Measurements from ENCODE around the gene LRP1B.

LRP1B gene

DNA sequence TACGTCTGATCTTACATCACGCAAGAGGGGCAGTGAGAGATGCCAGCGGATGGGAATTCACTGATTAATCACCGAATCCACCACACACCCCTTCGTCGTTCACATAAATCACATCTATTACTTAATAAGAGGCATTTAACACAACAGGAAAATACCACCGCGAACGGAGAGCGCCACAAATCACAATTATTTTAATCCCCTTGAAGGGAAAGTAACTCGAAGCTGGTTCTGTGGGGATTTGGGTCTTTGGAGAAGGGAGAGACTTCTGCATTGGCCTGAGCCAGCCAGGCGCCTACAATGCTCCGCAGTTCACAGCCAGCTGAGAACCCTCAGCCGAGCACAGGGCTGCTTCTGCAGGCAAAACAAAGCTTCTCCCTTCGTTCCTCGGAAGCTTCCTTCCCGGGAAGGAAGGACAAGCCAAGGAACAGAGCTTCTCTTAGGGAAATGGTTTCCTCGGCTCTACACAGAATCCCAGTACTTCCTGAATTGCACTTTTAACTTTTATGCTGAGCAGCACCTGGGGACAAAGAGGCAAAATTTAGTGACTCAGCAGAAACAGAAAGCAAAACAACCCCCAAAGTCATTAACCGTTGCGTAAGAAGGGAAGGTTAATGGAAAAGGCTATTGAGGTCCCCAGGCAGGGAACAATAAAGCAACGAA is at the start of gene LRP1B:
Gene LRP1B (minus strand): TSS at position 7 of the 660 bp plus-strand sequence. CDS start 287 bp downstream, outside the sequence.
- in situ Hi-C loops (cut with MboI; ENCODE audit: low sequenced_read_pairs) = no loop called here

DNA sequence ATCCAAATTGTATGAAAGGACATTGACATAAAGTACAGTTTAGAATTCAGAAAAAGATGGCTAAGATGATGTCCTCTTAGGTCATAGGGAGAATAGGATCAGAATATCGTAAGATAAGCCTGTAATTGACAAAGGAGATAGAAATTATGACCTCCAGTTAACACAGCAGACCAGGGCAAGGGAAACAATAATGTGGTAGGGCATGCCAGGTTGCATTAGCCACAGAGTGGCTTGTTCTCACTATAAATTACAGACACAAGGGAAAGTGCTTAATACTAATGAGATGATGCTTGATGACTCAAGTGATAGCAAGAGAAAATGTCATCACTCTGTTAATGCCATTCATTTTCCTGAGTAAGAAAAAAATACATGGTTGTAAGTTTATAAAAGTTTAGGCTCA is 48.9 kb upstream of the LRP1B start:
- in situ Hi-C loops (cut with MboI; ENCODE audit: low sequenced_read_pairs) = no loop called here

DNA sequence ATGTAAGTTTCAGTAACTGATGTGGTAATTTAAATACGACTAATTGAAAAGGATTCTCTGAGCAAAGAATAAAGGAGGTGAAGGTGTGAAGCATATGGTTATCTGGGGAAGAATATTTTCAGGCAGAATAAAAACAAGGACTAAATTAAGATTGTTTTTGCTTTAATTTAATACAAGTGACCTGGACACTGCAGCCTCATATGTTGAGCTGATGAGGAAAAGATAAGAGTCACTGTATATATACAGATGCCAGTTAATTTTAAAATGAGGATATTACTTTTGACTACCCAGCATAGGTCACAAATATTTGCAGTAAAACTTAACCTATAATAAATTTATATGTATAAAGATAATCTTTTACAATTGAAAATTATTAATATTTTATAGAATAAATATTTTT is 47.8 kb upstream of the LRP1B start:
- in situ Hi-C loops (cut with MboI; ENCODE audit: low sequenced_read_pairs) = no loop called here

DNA sequence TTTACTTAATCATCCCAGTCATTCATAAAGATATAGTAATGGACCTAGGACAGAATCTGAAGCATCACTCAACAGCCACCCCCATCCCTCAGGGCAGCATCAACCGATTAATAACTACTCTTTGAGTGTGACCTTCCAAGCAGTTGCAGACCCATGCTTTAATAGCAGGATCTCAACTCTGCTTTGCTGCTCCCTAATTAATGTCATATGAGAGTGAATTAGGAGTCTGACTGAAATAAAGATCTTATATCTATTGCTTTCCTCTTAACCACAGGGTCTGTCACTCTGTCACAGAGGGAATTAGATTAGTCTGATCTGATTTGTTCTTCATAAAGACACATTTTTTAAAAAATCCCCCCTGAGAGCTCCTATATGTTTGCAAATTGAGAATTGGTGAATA is 46.1 kb upstream of the LRP1B start:
- in situ Hi-C loops (cut with MboI; ENCODE audit: low sequenced_read_pairs) = no loop called here

DNA sequence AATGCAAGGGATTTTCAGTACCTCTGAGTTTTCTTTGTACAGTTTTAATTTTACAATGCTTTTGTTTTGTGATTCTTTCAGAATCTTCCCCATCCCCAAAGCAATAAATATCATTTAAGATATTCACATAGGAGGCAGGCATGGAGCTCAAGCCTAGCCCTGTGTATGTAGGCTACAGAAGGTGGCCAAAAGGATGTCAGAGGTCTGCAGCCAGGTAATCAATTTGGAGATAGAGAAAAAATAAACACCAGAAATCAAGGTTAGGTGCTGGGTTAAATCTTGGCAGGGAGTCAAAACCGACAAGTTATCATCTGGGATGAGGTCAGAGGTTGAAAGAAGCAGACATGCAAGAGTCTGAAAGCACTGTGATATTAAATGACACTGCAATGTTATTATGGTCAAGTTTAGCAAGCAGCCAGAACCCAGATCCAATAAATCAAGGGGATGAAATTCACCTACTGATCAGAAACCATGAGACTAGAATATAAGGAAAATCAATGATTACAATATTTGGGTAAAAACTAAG is 45.1 kb upstream of the LRP1B start:
- in situ Hi-C loops (cut with MboI; ENCODE audit: low sequenced_read_pairs) = no loop called here

DNA sequence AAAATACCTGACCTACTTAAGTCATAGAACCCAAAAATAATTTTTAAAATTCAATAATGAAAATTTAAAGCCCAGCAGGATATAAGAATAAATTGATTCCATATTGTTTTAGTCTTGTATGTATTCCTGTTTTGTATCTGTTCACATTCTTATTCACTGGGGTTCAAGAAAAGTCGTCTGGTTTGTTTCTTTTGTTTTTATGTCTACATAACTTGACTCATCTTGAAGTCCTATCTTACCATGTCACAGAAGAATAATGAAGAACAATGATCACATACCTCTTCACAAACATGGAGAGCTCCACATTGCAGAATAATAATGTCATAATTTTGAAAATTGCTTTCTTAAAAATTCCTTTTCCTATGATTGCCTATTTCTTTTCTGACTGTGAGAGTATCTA is 43.4 kb upstream of the LRP1B start:
- in situ Hi-C loops (cut with MboI; ENCODE audit: low sequenced_read_pairs) = no loop called here

DNA sequence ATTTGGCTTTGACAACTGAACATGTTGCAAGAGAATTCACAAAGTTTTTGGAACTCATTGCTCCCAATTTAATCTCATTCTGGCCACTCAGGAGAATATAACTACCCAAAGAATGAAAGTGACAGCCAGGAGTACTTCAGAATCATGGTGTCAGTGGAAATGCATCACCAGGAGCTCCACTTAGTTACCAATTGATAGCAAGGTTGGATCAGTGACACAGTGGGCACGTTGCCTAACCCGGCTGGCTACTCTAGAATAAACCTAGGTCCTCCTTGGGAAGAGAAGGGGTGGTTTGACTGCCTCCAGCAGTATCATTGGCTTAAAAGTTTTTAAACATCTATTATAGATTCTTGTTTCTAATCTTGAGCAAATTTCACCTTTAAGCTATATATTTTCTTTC is 40.0 kb upstream of the LRP1B start:
- in situ Hi-C loops (cut with MboI; ENCODE audit: low sequenced_read_pairs) = no loop called here

DNA sequence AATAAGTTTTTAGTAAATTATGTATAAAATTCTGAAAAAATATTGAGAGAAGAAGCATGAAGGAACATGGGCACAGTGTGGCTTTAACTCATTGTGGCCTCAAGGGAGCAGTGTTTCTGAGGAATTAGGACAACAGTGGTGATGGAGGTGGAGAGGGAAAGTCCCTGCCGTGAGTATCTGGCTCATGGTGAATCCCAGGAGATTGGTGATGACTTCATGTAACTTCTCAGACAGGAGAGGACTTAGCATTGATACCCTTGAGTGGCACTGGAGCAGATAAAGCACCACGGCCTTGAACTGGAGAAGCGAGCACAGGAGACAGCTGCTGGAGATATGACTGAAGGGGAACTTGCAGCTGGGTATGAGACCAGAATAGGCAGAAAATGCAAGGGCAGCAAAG is 35.0 kb upstream of the LRP1B start:
- in situ Hi-C loops (cut with MboI; ENCODE audit: low sequenced_read_pairs) = no loop called here

DNA sequence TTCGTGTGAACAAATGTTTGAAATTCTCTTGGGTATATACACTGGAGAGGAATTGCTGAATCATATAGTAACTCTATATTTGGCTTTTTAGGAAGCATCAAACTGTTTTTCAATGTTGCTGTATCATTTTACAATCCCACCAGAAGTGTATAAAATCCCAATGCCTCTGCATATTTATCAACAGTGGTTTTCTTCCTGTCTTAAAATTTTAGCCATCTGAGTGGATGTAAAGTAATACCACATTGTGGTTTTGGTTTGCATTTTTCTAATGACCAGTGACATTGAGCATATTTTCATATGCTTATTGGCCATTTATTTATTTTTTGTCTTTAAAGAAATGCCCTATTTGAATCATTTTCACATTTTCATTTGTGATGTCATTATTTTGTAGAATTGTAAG is 22.8 kb upstream of the LRP1B start:
- in situ Hi-C loops (cut with MboI; ENCODE audit: low sequenced_read_pairs) = no loop called here

DNA sequence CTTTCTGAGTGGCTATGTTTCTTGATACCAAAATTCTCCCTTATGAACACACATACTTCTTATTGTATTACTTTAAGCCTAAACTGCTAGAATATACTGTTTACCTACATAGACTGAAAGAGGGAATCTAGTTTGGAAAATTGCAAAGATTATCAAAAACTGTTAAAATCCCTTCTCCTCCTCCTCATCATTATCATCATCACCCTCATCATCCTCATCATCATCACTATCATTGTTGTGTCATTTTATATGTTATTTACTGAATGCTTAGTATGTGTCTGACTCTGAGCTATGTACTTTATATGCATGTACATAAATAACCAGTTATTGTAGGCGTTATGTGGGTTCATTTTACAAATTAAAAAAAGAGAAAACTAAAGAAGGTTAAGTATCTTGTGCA is 19.6 kb upstream of the LRP1B start:
- in situ Hi-C loops (cut with MboI; ENCODE audit: low sequenced_read_pairs) = no loop called here

DNA sequence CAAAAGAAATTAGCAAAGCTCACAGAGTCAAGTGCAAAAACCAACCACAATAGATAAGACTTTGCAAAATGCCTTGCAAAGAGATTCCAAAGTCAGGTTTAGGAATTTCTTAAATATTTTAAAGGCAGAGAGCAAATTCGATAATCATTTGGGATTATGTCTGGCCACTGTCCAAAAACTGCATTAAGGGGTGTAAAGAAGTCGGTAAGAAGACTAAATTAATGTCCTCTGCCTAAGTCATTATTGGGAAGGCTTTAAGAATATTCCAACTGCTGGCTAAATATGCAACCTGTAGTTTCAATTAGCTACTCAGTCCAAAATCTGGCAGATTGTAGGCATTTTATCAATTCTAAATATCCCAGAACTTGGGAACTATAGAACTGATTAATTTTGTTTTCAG is 13.7 kb upstream of the LRP1B start:
- in situ Hi-C loops (cut with MboI; ENCODE audit: low sequenced_read_pairs) = no loop called here

DNA sequence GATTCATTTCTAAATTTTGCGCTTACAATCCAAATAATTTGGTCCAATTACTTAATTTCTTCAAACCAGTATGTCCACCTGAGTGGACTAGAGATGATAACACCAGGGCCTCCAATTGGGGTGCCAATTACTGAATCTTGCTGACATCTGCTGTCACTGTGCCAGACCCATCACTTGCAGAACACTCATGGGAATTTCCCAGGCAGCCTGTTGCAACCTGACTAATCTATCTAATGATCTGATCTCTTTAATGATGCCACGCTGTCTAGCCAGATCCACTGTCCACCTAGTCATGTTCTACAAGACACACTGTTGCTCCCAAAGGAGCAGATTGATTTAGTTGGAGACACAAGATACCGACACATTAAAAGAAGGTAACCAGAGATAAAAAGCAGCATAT is 11.8 kb upstream of the LRP1B start:
- in situ Hi-C loops (cut with MboI; ENCODE audit: low sequenced_read_pairs) = no loop called here

DNA sequence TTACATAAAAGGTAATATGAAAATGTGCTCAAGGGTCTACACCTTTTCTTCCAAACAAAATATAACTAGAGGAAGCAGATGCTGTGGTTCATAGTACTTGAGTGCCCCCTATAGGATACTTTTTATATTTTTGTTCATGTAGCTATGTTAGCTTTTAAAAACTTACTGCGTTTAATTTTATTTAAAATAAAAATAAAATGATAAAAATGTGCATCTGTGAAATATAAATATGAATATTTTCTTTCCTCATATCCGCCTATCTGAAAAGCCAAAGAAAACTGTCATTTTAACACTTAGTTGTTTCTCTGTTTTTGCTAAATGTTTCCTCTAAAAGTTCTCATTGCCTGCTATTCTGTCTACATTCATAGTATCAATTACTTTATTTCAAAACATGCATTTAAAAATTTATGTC is 9.6 kb upstream of the LRP1B start:
- in situ Hi-C loops (cut with MboI; ENCODE audit: low sequenced_read_pairs) = no loop called here

DNA sequence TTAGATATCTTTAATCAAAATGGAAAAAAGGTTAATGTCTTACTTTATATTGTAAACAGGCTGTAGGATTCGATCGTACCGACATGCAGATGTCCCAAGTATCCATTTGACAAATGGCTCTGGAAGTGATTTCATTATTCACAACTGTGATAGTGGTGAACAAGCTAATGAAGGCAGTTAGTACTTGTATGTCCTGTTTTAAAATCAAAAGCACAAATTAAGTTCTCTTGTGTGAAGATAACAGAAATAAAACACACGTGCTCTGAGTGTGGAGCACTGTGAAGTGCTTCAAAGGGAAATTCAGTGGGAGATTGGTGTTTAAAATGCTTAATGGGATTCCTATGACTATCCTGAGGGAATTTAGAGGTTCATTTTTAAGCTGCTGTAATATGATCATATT is 8.6 kb upstream of the LRP1B start:
- in situ Hi-C loops (cut with MboI; ENCODE audit: low sequenced_read_pairs) = no loop called here

DNA sequence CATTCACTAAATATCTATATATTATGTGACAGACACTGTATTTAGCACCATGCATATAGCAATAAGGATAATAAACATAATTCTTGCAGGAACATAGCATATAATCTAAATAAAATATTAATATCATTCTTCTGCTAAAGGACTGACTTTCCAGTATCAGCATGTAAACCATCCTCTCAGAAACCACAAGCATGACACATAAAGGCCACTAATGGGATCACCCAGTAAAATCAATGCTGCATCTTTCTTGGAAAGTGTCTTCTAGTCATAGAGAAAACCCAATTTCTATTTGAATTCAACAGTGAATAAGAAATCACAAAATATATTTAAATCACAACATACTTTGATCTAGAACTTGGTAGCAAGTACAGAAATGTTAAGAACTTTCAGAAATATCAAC is 5.8 kb upstream of the LRP1B start:
- in situ Hi-C loops (cut with MboI; ENCODE audit: low sequenced_read_pairs) = no loop called here

DNA sequence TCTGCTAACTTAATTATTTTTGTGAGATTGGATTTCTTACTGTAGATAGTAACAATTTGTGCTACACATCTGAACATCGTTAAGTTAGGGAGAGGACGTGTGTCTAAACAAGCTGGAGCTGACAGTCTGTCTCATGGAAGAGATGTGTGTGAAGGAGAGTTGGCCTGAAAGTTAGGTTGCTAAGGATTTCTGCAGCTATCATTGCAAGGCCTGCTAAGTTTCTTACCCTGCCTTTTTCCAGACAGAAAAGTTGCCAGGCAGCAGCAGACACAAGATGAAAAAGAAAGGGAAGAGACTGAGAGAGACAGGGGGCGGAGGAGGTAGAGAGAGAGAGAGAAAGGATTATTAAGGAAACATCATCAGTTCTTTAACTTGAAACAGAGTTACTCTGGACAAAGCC is 4.1 kb upstream of the LRP1B start:
- in situ Hi-C loops (cut with MboI; ENCODE audit: low sequenced_read_pairs) = no loop called here

DNA sequence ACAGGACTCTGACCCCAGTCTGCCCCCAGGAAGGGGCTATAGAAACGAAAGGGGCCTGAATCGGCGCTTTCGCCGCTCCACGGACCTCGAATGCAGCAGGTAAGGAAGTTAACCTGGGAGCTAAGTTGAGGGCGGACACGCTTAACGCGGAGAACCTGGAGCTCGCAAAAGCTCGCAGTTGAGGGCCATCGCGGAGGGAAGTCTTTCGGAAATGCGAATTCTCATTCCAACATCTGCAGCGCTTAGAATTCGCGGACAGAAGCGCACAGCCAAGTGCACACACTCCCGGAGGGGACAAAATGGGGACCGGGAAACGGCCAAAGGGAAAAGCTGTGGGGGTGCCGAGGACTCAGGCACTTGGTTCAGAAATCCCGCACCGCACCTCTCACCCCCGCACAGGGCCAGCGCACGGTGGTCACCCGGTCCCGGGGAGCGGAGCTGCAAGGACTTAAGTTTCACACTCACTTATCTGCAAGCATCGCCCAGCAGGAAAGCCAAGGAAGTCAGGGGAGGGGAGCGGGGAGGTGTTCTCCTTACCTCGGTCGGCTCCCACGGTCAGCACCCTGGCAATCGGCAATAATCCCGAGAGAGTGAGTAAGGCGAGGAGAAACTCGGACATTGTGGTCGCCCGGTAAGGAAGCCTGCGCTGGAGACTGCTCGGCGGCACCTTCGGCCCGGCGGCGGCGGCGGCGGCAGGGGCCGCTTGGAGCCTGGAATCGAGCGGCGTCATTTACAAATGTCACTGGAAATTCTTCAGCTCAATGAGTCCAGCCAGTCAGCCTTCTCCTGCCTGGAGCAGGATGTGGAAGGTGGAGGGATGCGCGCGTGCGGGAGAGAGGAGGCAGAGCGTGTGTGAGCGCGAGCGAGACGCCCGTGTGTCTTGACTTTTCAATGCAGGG is 456 bp downstream of the LRP1B start:
- in situ Hi-C loops (cut with MboI; ENCODE audit: low sequenced_read_pairs) = no loop called here

DNA sequence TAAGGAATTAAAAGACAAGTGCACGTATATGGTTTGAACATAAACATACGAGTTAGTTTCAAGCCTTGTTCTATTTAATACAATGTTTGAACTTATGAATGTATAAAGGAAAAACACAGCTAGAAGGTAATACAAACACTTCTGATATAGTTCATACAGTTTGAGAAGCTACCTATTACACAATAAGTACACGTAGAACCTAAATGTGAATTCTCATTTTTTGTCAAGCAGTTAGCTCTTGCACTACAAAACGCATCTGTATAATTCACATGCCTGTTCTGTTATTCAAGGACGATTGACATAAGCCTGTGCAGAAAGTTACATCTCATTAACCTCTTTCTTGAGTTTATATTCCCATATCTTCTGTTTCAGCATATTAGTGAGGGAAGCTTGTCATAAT is 2.7 kb downstream of the LRP1B start:
- in situ Hi-C loops (cut with MboI; ENCODE audit: low sequenced_read_pairs) = no loop called here

DNA sequence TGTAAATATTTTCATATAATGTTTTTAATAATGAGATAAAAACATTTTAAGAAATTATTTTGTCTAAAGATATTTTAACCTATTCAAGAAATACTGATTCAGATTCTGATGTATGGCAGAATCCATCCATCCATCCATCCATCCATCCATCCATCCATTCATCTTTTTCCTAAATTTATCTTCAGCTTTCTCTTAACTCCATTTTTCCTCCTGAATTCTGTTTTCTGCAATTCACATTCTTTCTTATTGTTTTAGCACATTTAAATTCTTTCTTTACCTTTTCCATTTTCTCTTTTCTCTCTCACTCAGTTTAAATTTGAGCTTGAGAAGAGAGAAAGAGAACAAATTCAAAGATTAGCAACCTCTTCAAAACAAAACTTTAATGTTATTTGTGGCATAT is 3.6 kb downstream of the LRP1B start:
- in situ Hi-C loops (cut with MboI; ENCODE audit: low sequenced_read_pairs) = no loop called here

DNA sequence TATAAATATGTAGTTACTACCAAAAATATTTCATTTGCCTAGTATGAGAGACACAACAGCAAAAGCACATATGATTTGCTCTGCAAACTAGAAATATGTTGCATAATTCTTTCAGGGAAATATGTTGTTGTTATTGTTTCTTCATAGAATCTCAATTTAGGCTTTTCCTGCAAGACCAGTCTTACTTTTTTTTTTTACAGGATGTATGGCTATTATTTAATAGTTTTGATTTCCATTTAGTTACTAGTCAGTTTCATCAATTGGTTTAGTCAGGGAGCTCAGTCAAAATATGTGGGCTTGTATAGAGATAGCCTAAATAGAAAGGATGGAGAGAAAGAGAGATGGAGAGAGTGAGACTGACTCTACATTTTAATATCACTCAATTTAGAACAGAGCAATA is 6.1 kb downstream of the LRP1B start:
- in situ Hi-C loops (cut with MboI; ENCODE audit: low sequenced_read_pairs) = no loop called here

DNA sequence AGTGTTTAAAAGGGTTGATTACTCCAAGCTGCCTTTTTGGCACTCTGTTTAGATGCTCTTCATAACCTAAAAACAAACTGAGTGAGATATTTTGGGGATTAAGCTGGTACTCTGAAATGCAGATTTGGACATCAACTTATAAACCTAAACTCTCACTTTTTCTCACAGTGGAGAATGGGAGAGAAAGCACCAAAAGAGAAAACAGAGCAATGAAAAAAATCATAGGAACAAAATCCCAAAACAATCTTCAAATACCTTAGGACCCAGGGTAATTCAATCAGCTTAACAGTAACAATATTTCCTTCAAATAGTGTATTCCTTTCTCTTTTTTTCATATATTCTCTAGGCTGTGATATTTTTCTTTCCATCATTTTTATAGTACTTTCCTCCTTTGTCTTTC is 11.5 kb downstream of the LRP1B start:
- in situ Hi-C loops (cut with MboI; ENCODE audit: low sequenced_read_pairs) = no loop called here

DNA sequence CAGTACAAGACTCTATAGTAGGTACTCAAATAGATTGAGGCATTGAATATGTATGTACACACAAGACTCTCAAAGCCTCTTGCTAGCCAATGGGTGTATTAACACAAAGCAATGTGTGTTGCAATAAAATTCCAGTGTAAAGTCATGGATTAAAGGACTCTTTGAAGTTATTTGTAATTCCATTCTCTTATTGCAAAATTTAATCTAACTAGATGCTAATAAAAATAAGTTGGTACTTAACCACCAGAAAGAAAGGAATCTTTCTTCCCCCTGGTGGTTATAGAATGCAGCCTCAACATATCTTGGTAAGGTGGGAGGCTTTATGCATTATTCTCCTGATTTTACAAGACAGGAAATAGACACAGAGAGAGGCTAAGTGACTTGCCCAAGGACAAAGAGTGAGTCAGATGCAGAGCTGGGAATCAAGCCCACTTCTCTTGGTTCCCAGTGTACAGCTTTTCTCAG is 18.0 kb downstream of the LRP1B start:
- in situ Hi-C loops (cut with MboI; ENCODE audit: low sequenced_read_pairs) = no loop called here
